NT2/D1 (cell line): Measurements from ENCODE around the gene TNFRSF17.

Experiments used
- DNase-seq: peaks from one replicate; pipeline ENCODE4 v3.0.0-alpha.2; 2011; ENCODE audit warnings: low read depth, low spot score
- H3K27me3 ChIP-seq: 2 replicates; pipeline ENCODE4 v1.6.0; 2011; ENCODE audit warnings: mild to moderate bottlenecking; ENCODE audit not compliant: insufficient read length, insufficient read depth
- H3K36me3 ChIP-seq: 2 replicates; pipeline ENCODE4 v1.6.1; 2011; ENCODE audit warnings: mild to moderate bottlenecking, low read length, mixed read lengths; ENCODE audit not compliant: insufficient read depth, insufficient read length
- H3K4me1 ChIP-seq: 2 replicates; pipeline ENCODE4 v1.5.1; 2011; ENCODE audit not compliant: insufficient read depth, insufficient read length
- H3K4me3 ChIP-seq: 2 replicates; pipeline ENCODE4 v1.5.1; 2011; ENCODE audit warnings: low read depth; ENCODE audit not compliant: insufficient read length
- H3K9ac ChIP-seq: 2 replicates; pipeline ENCODE4 v1.6.0; 2011; ENCODE audit warnings: low read depth; ENCODE audit not compliant: insufficient read length
- H3K9me3 ChIP-seq: 2 replicates; pipeline ENCODE4 v1.5.1; 2011; ENCODE audit warnings: mild to moderate bottlenecking, low read length; ENCODE audit not compliant: insufficient read depth
- SUZ12 ChIP-seq: IDR thresholded peaks from 2 replicates; pipeline ENCODE4 v1.6.1; 2011; ENCODE audit not compliant: insufficient read length, insufficient read depth; ENCODE audit errors: extremely low read depth
- YY1 ChIP-seq: IDR thresholded peaks from 2 replicates; pipeline ENCODE4 v1.6.1; 2011; ENCODE audit not compliant: insufficient read length, insufficient read depth
- ZNF274 ChIP-seq: IDR thresholded peaks from 2 replicates; pipeline ENCODE4 v1.6.1; 2011; ENCODE audit warnings: mild to moderate bottlenecking, low read depth, low read length

Gene TNFRSF17

GRCh38 chr16:11988258-11988978 is 23.4 kb downstream of the TNFRSF17 start:
- DNase-seq: no peak
- Histone ChIP-seq H3K4me3 (no peak overlapping the region), H3K9me3 (no peaks in the 10 kb centered on the region), H3K4me1 (peaks cover 2% of the 10 kb centered on the region), H3K27me3 (no peaks in the 10 kb centered on the region), H3K36me3 (no peaks in the 10 kb centered on the region), H3K9ac (no peak overlapping the region)
- TF ChIP-seq YY1: no peak
- no peak for TF ChIP-seq ZNF274
- TF ChIP-seq SUZ12: no peak

GRCh38 chr16:11990702-11991390 is 25.8 kb downstream of the TNFRSF17 start:
- TF ChIP-seq YY1 (no peak), SUZ12 (no peak), ZNF274 (no peak)
- H3K9ac ChIP-seq: no peak overlapping the region
- H3K27me3 ChIP-seq: no peaks in the 10 kb centered on the region
- no peaks in the 10 kb centered on the region for H3K9me3 ChIP-seq
- no peak overlapping the region for H3K4me3 ChIP-seq
- no peaks in the 10 kb centered on the region for H3K36me3 ChIP-seq
- H3K4me1 ChIP-seq: peaks cover 2% of the 10 kb centered on the region
- DNase-seq: no peak

- H3K36me3 ChIP-seq: no peaks in the 10 kb centered on the region
- no peaks in the 10 kb centered on the region for H3K27me3 ChIP-seq
- TF ChIP-seq YY1 (no peak), SUZ12 (no peak), ZNF274 (no peak)
- no peak overlapping the region for H3K4me3 ChIP-seq
- peaks cover 2% of the 10 kb centered on the region for H3K4me1 ChIP-seq
- no peak overlapping the region for H3K9ac ChIP-seq
- no peak for DNase-seq
- no peaks in the 10 kb centered on the region for H3K9me3 ChIP-seq
Observed at GRCh38 chr16:11992008-11992584, 27.1 kb downstream of the TNFRSF17 start.

- Histone ChIP-seq H3K9me3 (no peaks in the 10 kb centered on the region), H3K4me3 (no peak overlapping the region), H3K36me3 (no peaks in the 10 kb centered on the region), H3K9ac (no peak overlapping the region), H3K27me3 (no peaks in the 10 kb centered on the region), H3K4me1 (peaks cover 2% of the 10 kb centered on the region)
- TF ChIP-seq YY1 (no peak), SUZ12 (no peak), ZNF274 (no peak)
- no peak for DNase-seq
Observed at GRCh38 chr16:11992586-11993524, 27.8 kb downstream of the TNFRSF17 start.

GRCh38 chr16:11994143-11995119 is 29.4 kb downstream of the TNFRSF17 start:
- Histone ChIP-seq H3K4me3 (no peak overlapping the region), H3K36me3 (no peaks in the 10 kb centered on the region), H3K27me3 (no peaks in the 10 kb centered on the region), H3K4me1 (peaks cover 2% of the 10 kb centered on the region), H3K9ac (no peak overlapping the region), H3K9me3 (no peaks in the 10 kb centered on the region)
- no peak for DNase-seq
- no peak for TF ChIP-seq YY1
- no peak for TF ChIP-seq SUZ12
